Measurements from ENCODE around the gene HINT2. TPM values are rescaled to one million over a fixed set of nuclear protein-coding genes. Genes with fewer than 3 reads are reported as not detected.

The HINT2 gene
- total RNA-seq, 1 donor from 2014 or later = 32.6 TPM

DNA sequence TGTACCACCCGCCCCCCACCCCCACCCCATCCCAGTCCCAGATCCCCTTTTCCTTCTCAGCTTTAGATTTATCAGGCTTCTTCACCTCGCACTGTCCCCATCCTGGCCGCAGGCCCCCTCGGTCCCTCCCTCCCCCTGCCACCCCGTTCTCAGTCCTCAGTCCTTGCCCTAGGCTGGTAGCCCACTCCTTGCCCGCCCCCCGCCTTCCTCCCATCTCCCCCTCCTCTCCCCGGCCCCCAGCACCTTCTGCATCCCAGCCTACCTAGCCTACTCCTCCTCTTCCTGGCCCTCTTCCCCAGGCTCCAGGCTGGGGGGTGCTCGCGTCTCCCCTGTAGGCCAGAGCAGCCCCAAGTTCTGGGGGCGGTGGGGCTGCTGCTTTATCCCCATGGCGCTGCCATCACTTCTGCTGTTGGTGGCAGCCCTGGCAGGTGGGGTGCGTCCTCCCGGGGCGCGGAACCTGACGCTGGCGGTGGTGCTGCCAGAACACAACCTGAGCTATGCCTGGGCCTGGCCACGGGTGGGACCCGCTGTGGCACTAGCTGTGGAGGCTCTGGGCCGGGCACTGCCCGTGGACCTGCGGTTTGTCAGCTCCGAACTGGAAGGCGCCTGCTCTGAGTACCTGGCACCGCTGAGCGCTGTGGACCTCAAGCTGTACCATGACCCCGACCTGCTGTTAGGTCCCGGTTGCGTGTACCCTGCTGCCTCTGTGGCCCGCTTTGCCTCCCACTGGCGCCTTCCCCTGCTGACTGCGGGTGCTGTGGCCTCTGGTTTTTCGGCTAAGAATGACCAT lies 22.6 kb downstream of the HINT2 start:
- H3K4me3 ChIP-seq = peak overlapping the region; percentile 58
- TF ChIP-seq, protein P1, sequence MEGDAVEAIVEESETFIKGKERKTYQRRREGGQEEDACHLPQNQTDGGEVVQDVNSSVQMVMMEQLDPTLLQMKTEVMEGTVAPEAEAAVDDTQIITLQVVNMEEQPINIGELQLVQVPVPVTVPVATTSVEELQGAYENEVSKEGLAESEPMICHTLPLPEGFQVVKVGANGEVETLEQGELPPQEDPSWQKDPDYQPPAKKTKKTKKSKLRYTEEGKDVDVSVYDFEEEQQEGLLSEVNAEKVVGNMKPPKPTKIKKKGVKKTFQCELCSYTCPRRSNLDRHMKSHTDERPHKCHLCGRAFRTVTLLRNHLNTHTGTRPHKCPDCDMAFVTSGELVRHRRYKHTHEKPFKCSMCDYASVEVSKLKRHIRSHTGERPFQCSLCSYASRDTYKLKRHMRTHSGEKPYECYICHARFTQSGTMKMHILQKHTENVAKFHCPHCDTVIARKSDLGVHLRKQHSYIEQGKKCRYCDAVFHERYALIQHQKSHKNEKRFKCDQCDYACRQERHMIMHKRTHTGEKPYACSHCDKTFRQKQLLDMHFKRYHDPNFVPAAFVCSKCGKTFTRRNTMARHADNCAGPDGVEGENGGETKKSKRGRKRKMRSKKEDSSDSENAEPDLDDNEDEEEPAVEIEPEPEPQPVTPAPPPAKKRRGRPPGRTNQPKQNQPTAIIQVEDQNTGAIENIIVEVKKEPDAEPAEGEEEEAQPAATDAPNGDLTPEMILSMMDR (IDR thresholded peaks at IDR 0.05) = no peak
- peaks cover 39% of the 10 kb centered on the region for H3K4me1 ChIP-seq
- no peaks in the 10 kb centered on the region for H3K36me3 ChIP-seq
- intact Hi-C loops (cut with DNase I) = no loop called here
- no peaks in the 10 kb centered on the region for H3K27me3 ChIP-seq (ENCODE audit: low read depth)
- no peaks in the 10 kb centered on the region for H3K9me3 ChIP-seq
- DNase-seq = no peak
- ATAC-seq = no peak
- H3K27ac ChIP-seq = no peak overlapping the region

DNA sequence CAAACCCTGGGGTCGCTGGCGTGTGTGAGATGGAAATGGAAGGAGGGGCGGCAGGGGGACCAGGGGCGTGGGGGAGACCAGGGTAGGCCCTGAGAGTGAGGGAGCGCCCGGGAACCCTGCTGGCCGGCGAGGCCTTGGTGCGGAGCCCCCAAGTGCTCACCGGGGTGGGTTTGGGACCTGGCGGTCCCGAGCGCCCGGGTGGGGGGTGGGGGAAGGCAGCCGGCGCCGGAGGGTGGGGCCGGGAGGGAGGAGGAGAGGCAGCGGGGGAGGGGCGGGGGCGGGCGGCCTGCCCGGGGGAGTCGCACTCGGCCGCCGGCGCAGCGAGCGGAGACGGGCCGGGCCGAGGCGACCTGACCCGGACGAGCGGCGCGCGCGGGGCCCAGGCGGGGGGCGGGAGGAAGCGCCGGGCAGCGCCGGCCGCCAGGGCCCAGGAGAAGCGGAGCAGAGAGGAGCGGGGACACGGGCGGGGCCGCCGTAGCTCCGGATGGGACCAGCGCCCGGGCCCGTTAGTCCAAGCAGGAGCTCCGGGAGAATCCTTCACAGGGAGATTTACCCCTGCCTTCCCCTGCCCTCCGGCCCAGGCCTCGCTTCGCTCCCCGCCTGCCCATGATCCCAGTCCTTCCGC lies 23.4 kb downstream of the HINT2 start, which contains the start of gene NPR2:
Gene NPR2 (plus strand): TSS at position 295 of the 625 bp plus-strand sequence. CDS start 818 bp downstream, outside the sequence.
- ATAC-seq = peak; percentile 48 to 56
- Histone ChIP-seq H3K4me1 (peaks cover 39% of the 10 kb centered on the region), H3K4me3 (peak within 1 kb of the TSS; percentile 58), H3K27ac (peak within 1 kb of the TSS; percentile 74), H3K27me3 (ENCODE audit: low read depth) (no peaks in the 10 kb centered on the region), H3K36me3 (peaks cover 2% of the 10 kb centered on the region), H3K9me3 (no peaks in the 10 kb centered on the region)
- DNase-seq = no peak
- TF ChIP-seq, protein P1 (IDR thresholded peaks at IDR 0.05) = no peak
- intact Hi-C loops (cut with DNase I) = no loop called here

- Histone ChIP-seq H3K36me3 (peaks cover 10% of the 10 kb centered on the region), H3K27me3 (ENCODE audit: low read depth) (no peaks in the 10 kb centered on the region), H3K4me3 (peak overlapping the region; percentile 58), H3K27ac (peak overlapping the region; percentile 74), H3K4me1 (peaks cover 39% of the 10 kb centered on the region), H3K9me3 (no peaks in the 10 kb centered on the region)
- DNase-seq (peak; percentile 63), ATAC-seq (peak; percentile 92)
- intact Hi-C loops (cut with DNase I) = no loop called here
- TF ChIP-seq, protein P1 (IDR thresholded peaks at IDR 0.05) = peak; percentile 81
These were observed 24.2 kb downstream of the HINT2 start for GRCh38 chr9:35790385-35791296.

- Histone ChIP-seq H3K36me3 (peaks cover 12% of the 10 kb centered on the region), H3K4me1 (peaks cover 35% of the 10 kb centered on the region), H3K27ac (no peak overlapping the region), H3K9me3 (no peaks in the 10 kb centered on the region), H3K27me3 (ENCODE audit: low read depth) (no peaks in the 10 kb centered on the region), H3K4me3 (no peak overlapping the region)
- DNase-seq (no peak), ATAC-seq (no peak)
- intact Hi-C loops (cut with DNase I) = no loop called here
- TF ChIP-seq, protein P1 (IDR thresholded peaks at IDR 0.05) = no peak
These were observed 24.8 kb downstream of the HINT2 start for GRCh38 chr9:35790025-35790384.

DNA sequence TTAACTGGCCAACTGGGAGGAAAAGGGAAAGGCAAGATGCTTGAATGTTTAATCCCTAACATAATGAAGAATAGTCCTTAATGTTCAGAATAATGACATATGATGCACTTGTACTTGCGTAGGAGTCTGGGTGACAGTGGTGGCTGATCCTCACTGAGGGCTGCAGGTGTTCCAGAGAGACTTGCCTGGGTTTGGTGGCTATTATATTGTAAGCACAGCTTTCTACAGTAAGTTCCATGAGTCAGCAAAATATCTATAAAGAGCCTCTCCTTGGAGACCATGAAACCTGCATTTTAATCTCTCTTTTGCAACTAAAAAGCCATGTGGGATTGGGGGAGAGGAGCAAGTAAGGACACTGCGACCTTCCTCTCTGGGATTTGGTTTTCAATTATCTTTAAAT lies 25.3 kb downstream of the HINT2 start:
- DNase-seq (no peak), ATAC-seq (no peak)
- Histone ChIP-seq H3K36me3 (peaks cover 12% of the 10 kb centered on the region), H3K4me3 (no peak overlapping the region), H3K27ac (no peak overlapping the region), H3K9me3 (no peaks in the 10 kb centered on the region), H3K4me1 (peaks cover 30% of the 10 kb centered on the region), H3K27me3 (ENCODE audit: low read depth) (no peaks in the 10 kb centered on the region)
- intact Hi-C loops (cut with DNase I) = no loop called here
- TF ChIP-seq, protein P1 (IDR thresholded peaks at IDR 0.05) = no peak
